Stimulated activated naive CD8-positive, alpha-beta T cell treated with anti-CD3 and anti-CD28 coated beads, Interleukin-15, Interleukin-2, amounts not matched to agents 100 ng/mL and 50 ng/mL, for 24 hours (primary cell): ENCODE results near the gene CAMK2B.

Source experiments
- H3K27ac Mint-ChIP-seq: one replicate; pipeline ENCODE4 v1.8.0; 2021; ENCODE audit warnings: mild to moderate bottlenecking, mixed read lengths
- H3K27me3 Mint-ChIP-seq: one replicate; pipeline ENCODE4 v1.8.0; 2021; ENCODE audit warnings: mixed read lengths
- H3K36me3 Mint-ChIP-seq: one replicate; pipeline ENCODE4 v1.8.0; 2021; ENCODE audit warnings: low read depth, mixed read lengths
- H3K4me1 Mint-ChIP-seq: one replicate; pipeline ENCODE4 v1.8.0; 2021; ENCODE audit warnings: low read depth, mixed read lengths
- H3K4me3 Mint-ChIP-seq: one replicate; pipeline ENCODE4 v1.8.0; 2021; ENCODE audit warnings: mild to moderate bottlenecking, mixed read lengths
- H3K9me3 Mint-ChIP-seq: one replicate; pipeline ENCODE4 v1.8.0; 2021; ENCODE audit warnings: mixed read lengths

Gene CAMK2B

GRCh38 chr7:44268671-44269070 is 56.7 kb downstream of the CAMK2B start:
- Mint-ChIP-seq H3K4me1 (peaks cover under 1% of the 10 kb centered on the region), H3K4me3 (no peak overlapping the region), H3K27me3 (no peaks in the 10 kb centered on the region), H3K9me3 (no peaks in the 10 kb centered on the region), H3K27ac (no peak overlapping the region), H3K36me3 (no peaks in the 10 kb centered on the region)

- no peaks in the 10 kb centered on the region for H3K27me3 Mint-ChIP-seq
- no peaks in the 10 kb centered on the region for H3K9me3 Mint-ChIP-seq
- H3K4me3 Mint-ChIP-seq, result no peak overlapping the region
- H3K36me3 Mint-ChIP-seq, result no peaks in the 10 kb centered on the region
- H3K4me1 Mint-ChIP-seq, result no peaks in the 10 kb centered on the region
- no peak overlapping the region for H3K27ac Mint-ChIP-seq
These were observed 57.5 kb downstream of the CAMK2B start for GRCh38 chr7:44267719-44268421.

- no peaks in the 10 kb centered on the region for H3K4me1 Mint-ChIP-seq
- no peak overlapping the region for H3K4me3 Mint-ChIP-seq
- no peaks in the 10 kb centered on the region for H3K27me3 Mint-ChIP-seq
- no peaks in the 10 kb centered on the region for H3K36me3 Mint-ChIP-seq
- no peaks in the 10 kb centered on the region for H3K9me3 Mint-ChIP-seq
- no peak overlapping the region for H3K27ac Mint-ChIP-seq
These were observed 58.2 kb downstream of the CAMK2B start for GRCh38 chr7:44267178-44267577.

GRCh38 chr7:44266526-44266925 is 58.9 kb downstream of the CAMK2B start:
- no peaks in the 10 kb centered on the region for H3K4me1 Mint-ChIP-seq
- H3K27me3 Mint-ChIP-seq, result no peaks in the 10 kb centered on the region
- no peak overlapping the region for H3K4me3 Mint-ChIP-seq
- no peaks in the 10 kb centered on the region for H3K36me3 Mint-ChIP-seq
- no peak overlapping the region for H3K27ac Mint-ChIP-seq
- H3K9me3 Mint-ChIP-seq, result no peaks in the 10 kb centered on the region

GRCh38 chr7:44265728-44266127 is 59.7 kb downstream of the CAMK2B start:
- H3K4me1 Mint-ChIP-seq, result peaks cover 5% of the 10 kb centered on the region
- no peaks in the 10 kb centered on the region for H3K27me3 Mint-ChIP-seq
- H3K4me3 Mint-ChIP-seq, result no peak overlapping the region
- no peaks in the 10 kb centered on the region for H3K36me3 Mint-ChIP-seq
- no peaks in the 10 kb centered on the region for H3K9me3 Mint-ChIP-seq
- H3K27ac Mint-ChIP-seq, result no peak overlapping the region

- H3K27ac Mint-ChIP-seq, result no peak overlapping the region
- no peaks in the 10 kb centered on the region for H3K27me3 Mint-ChIP-seq
- H3K4me3 Mint-ChIP-seq, result no peak overlapping the region
- H3K4me1 Mint-ChIP-seq, result peaks cover 17% of the 10 kb centered on the region
- H3K9me3 Mint-ChIP-seq, result no peaks in the 10 kb centered on the region
- H3K36me3 Mint-ChIP-seq, result no peaks in the 10 kb centered on the region
These were observed 61.0 kb downstream of the CAMK2B start for GRCh38 chr7:44264221-44264931.

- Mint-ChIP-seq H3K4me1 (peaks cover 23% of the 10 kb centered on the region), H3K27me3 (no peaks in the 10 kb centered on the region), H3K27ac (no peak overlapping the region), H3K9me3 (no peaks in the 10 kb centered on the region), H3K4me3 (no peak overlapping the region), H3K36me3 (no peaks in the 10 kb centered on the region)
These were observed 61.9 kb downstream of the CAMK2B start for GRCh38 chr7:44263326-44264082.

- H3K27ac Mint-ChIP-seq, result no peak overlapping the region
- H3K27me3 Mint-ChIP-seq, result no peaks in the 10 kb centered on the region
- no peaks in the 10 kb centered on the region for H3K36me3 Mint-ChIP-seq
- H3K4me1 Mint-ChIP-seq, result peaks cover 38% of the 10 kb centered on the region
- H3K9me3 Mint-ChIP-seq, result no peaks in the 10 kb centered on the region
- H3K4me3 Mint-ChIP-seq, result no peak overlapping the region
These were observed 63.4 kb downstream of the CAMK2B start for GRCh38 chr7:44262031-44262430.

- H3K27me3 Mint-ChIP-seq, result no peaks in the 10 kb centered on the region
- H3K36me3 Mint-ChIP-seq, result no peaks in the 10 kb centered on the region
- H3K9me3 Mint-ChIP-seq, result no peaks in the 10 kb centered on the region
- H3K27ac Mint-ChIP-seq, result no peak overlapping the region
- H3K4me3 Mint-ChIP-seq, result no peak overlapping the region
- H3K4me1 Mint-ChIP-seq, result peaks cover 38% of the 10 kb centered on the region
These were observed 64.2 kb downstream of the CAMK2B start for GRCh38 chr7:44261240-44261639.

GRCh38 chr7:44259547-44260457 is 65.6 kb downstream of the CAMK2B start:
- Mint-ChIP-seq H3K4me3 (no peak overlapping the region), H3K27me3 (no peaks in the 10 kb centered on the region), H3K36me3 (no peaks in the 10 kb centered on the region), H3K4me1 (peaks cover 38% of the 10 kb centered on the region), H3K9me3 (no peaks in the 10 kb centered on the region), H3K27ac (peak overlapping the region; percentile 71)

- H3K27ac Mint-ChIP-seq, result peak overlapping the region; percentile 89
- peaks cover 38% of the 10 kb centered on the region for H3K4me1 Mint-ChIP-seq
- H3K4me3 Mint-ChIP-seq, result no peak overlapping the region
- no peaks in the 10 kb centered on the region for H3K9me3 Mint-ChIP-seq
- no peaks in the 10 kb centered on the region for H3K27me3 Mint-ChIP-seq
- no peaks in the 10 kb centered on the region for H3K36me3 Mint-ChIP-seq
These were observed 66.4 kb downstream of the CAMK2B start for GRCh38 chr7:44258865-44259546.

- Mint-ChIP-seq H3K27ac (peak overlapping the region; percentile 89), H3K9me3 (no peaks in the 10 kb centered on the region), H3K36me3 (no peaks in the 10 kb centered on the region), H3K27me3 (no peaks in the 10 kb centered on the region), H3K4me3 (peak overlapping the region; percentile 40), H3K4me1 (peaks cover 38% of the 10 kb centered on the region)
These were observed 67.0 kb downstream of the CAMK2B start for GRCh38 chr7:44258423-44258760.

GRCh38 chr7:44257618-44258422 is 67.6 kb downstream of the CAMK2B start:
- H3K4me3 Mint-ChIP-seq, result peak overlapping the region; percentile 40
- H3K27ac Mint-ChIP-seq, result peak overlapping the region; percentile 89
- no peaks in the 10 kb centered on the region for H3K9me3 Mint-ChIP-seq
- no peaks in the 10 kb centered on the region for H3K27me3 Mint-ChIP-seq
- H3K4me1 Mint-ChIP-seq, result peaks cover 38% of the 10 kb centered on the region
- H3K36me3 Mint-ChIP-seq, result no peaks in the 10 kb centered on the region
